Measurements from ENCODE around the gene ASCC2. TPM values are rescaled to one million over a fixed set of nuclear protein-coding genes. Genes with fewer than 3 reads are reported as not detected.

ASCC2 gene
- total and polyA plus RNA-seq, 2 of the 4 experiments (the other 2 are of a cell fraction) = 40.0 to 62.2 TPM

- peak within 1 kb of the TSS; percentile 94 for H3K27ac ChIP-seq (ENCODE audit: insufficient read depth, low read length)
- H3K14ac ChIP-seq (replicated peaks; ENCODE audit: low read depth, low read length) = peak within 1 kb of the TSS; percentile 100
- H2AFZ ChIP-seq (replicated peaks; ENCODE audit: low read length, poor library complexity) = peak within 1 kb of the TSS; percentile 99
- H2BK20ac ChIP-seq (ENCODE audit: low read depth, low read length) = peak within 1 kb of the TSS; percentile 38; the same call in 1 of the 2 replicates
- no peaks in the 10 kb centered on the region for H3K9me3 ChIP-seq (ENCODE audit: control insufficient read depth, insufficient read depth, low read length)
- peak within 1 kb of the TSS; percentile 89 to 99 for H4K8ac ChIP-seq (ENCODE audit: low read depth in 2 of 2, low read length in 2 of 2)
- H3K4me2 ChIP-seq (ENCODE audit: low read depth, low read length) = peak within 1 kb of the TSS; percentile 89
- ChIA-PET POLR2A (ENCODE audit: unreplicated experiment) (no interaction called here), CTCF (no interaction called here)
- peak within 1 kb of the TSS; percentile 96 for H3K9ac ChIP-seq (ENCODE audit: low read depth, low read length)
- in situ Hi-C loops (cut with MboI; ENCODE audit: low sequenced_read_pairs) (no loop called here), dilution Hi-C loops (cut with HindIII; ENCODE audit: low sequenced_read_pairs, unreplicated experiment) (no loop called here), intact Hi-C loops (cut with micrococcal nuclease) (no loop called here)
- H2BK15ac ChIP-seq (ENCODE audit: low read depth, low read length) = peak within 1 kb of the TSS; percentile 71; the same call in 2 of the 3 replicates
- H3K36me3 ChIP-seq (ENCODE audit: control insufficient read depth, insufficient read depth, low read length) = peaks cover 12% of the 10 kb centered on the region
- peak within 1 kb of the TSS; percentile 99 for H3K4ac ChIP-seq (ENCODE audit: low read depth, low read length)
- no peaks in the 10 kb centered on the region for H3K27me3 ChIP-seq (ENCODE audit: control insufficient read depth, insufficient read depth, low read length)
- peak within 1 kb of the TSS; percentile 82 for H3K56ac ChIP-seq (ENCODE audit: extremely low read depth, insufficient read depth, low read length)
- peak within 1 kb of the TSS; percentile 98 for H2BK5ac ChIP-seq (ENCODE audit: low read depth, low read length, poor library complexity, severe bottlenecking)
- TF ChIP-seq MXI1 (IDR thresholded peaks at IDR 0.05; ENCODE audit: borderline replicate concordance, low read depth, low read length) (no peak), USF2 (IDR thresholded peaks at IDR 0.05; ENCODE audit: low read depth, low read length) (no peak), CHD1 (IDR thresholded peaks at IDR 0.05; ENCODE audit: low read depth, low read length) (no peak), RAD21 (IDR thresholded peaks at IDR 0.05; ENCODE audit: low read length) (no peak), RCOR1 (IDR thresholded peaks at IDR 0.05; ENCODE audit: insufficient replicate concordance, low read length) (no peak), MAZ (IDR thresholded peaks at IDR 0.05; ENCODE audit: borderline replicate concordance, low read depth, low read length) (peak; percentile 46; the same call in 1 of the 2 replicates), RFX5 (IDR thresholded peaks at IDR 0.05; ENCODE audit: low read depth, low read length) (no peak), CTCF (conservative IDR thresholded peaks at IDR 0.05; ENCODE audit: low read depth, low read length) (no peak), POLR2A (IDR thresholded peaks at IDR 0.05; ENCODE audit: low read depth, low read length) (peak; percentile 37; the same call in 1 of the 2 replicates)
- H3K4me1 ChIP-seq (ENCODE audit: control insufficient read depth, insufficient read depth, low read length) = peaks cover 4% of the 10 kb centered on the region; the same call in 1 of the 2 replicates
- H4K91ac ChIP-seq (ENCODE audit: insufficient read depth, low read depth, low read length) = peak within 1 kb of the TSS; percentile 99
- peak within 1 kb of the TSS; percentile 82 for H3K4me3 ChIP-seq (ENCODE audit: insufficient read depth, low read depth, low read length)
- peak within 1 kb of the TSS; percentile 98 for H2AK5ac ChIP-seq (ENCODE audit: low read depth, low read length)
- H2AK9ac ChIP-seq (replicated peaks; ENCODE audit: low read depth, low read length, poor library complexity) = peak within 1 kb of the TSS; percentile 98
- peak; percentile 99 for ATAC-seq (ENCODE audit: low read depth)
- H3K9me1 ChIP-seq (ENCODE audit: insufficient read depth, low read length) = peaks cover 9% of the 10 kb centered on the region
- H2BK120ac ChIP-seq (ENCODE audit: low read depth, low read length) = peak within 1 kb of the TSS; percentile 89
- peak within 1 kb of the TSS; percentile 100 for H3K23ac ChIP-seq (ENCODE audit: low read depth, low read length)
- H3K18ac ChIP-seq (ENCODE audit: low read depth, low read length) = peak within 1 kb of the TSS; percentile 96
- BruUV-seq (replicated peaks) = no TSS peak
- peak; percentile 95 for DNase-seq
- H4K20me1 ChIP-seq (ENCODE audit: insufficient read depth, low read length) = peaks cover 5% of the 10 kb centered on the region
- H4K5ac ChIP-seq (ENCODE audit: low read depth, low read length) = peak within 1 kb of the TSS; percentile 99
- 0% methylated on average over 3 of the region's 32 CpGs; no CpG with 5 or more reads in 1 of the 2 experiments for whole genome bisulfite sequencing, 2 experiments (ENCODE audit: extremely low coverage in 2 of 2, insufficient read length in 1 of 2)
- peaks cover 22 to 72% of the 10 kb centered on the region in 2 experiments for H3K79me1 ChIP-seq (ENCODE audit: low read depth in 1 of 2, low read length in 2 of 2)
Observed at GRCh38 chr22:29766632-29767170, 71.4 kb downstream of the ASCC2 start, which contains the start of gene ZMAT5. TSS of gene ZMAT5 (minus strand) at chr22:29767007. CDS start at chr22:29748544, 18,463 bp downstream.

All from IMR-90 (cell line).